WTC11 (cell line): ENCODE measurements around the gene ARHGEF39.

Experiments
- ESRRA ChIP-seq: sonication (generic); formaldehyde crosslinking; IDR thresholded peaks from 2 replicates; pipeline ENCODE4 v1.8.1; 2022; ENCODE audit warnings: mild to moderate bottlenecking, missing genetic modification reagents, borderline replicate concordance
- TF ChIP-seq, protein P1 (sequence below): fragments of 200-600 bp; IDR thresholded peaks from 2 replicates; pipeline ENCODE4 v1.8.0; 2022; ENCODE audit warnings: antibody characterized with exemption
- TF ChIP-seq, protein P2 (sequence below): sonication (generic); formaldehyde crosslinking; IDR thresholded peaks from 2 replicates; pipeline ENCODE4 v1.8.0; 2022; ENCODE audit warnings: mild to moderate bottlenecking, missing genetic modification reagents

DNA sequence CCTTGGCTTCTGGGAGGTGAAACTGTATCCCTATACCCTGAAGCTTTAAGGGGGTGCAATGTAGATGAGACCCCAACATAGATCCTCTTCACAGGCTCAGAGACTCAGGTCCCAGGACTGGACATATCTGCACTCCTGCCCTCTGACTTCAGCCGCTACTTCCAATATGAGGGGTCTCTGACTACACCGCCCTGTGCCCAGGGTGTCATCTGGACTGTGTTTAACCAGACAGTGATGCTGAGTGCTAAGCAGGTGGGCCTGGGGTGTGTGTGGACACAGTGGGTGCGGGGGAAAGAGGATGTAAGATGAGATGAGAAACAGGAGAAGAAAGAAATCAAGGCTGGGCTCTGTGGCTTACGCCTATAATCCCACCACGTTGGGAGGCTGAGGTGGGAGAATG, 14.1 kb upstream of the ARHGEF39 start:
- no peak for TF ChIP-seq ESRRA
- TF ChIP-seq, protein P1, sequence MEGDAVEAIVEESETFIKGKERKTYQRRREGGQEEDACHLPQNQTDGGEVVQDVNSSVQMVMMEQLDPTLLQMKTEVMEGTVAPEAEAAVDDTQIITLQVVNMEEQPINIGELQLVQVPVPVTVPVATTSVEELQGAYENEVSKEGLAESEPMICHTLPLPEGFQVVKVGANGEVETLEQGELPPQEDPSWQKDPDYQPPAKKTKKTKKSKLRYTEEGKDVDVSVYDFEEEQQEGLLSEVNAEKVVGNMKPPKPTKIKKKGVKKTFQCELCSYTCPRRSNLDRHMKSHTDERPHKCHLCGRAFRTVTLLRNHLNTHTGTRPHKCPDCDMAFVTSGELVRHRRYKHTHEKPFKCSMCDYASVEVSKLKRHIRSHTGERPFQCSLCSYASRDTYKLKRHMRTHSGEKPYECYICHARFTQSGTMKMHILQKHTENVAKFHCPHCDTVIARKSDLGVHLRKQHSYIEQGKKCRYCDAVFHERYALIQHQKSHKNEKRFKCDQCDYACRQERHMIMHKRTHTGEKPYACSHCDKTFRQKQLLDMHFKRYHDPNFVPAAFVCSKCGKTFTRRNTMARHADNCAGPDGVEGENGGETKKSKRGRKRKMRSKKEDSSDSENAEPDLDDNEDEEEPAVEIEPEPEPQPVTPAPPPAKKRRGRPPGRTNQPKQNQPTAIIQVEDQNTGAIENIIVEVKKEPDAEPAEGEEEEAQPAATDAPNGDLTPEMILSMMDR: no peak
- TF ChIP-seq, protein P2, sequence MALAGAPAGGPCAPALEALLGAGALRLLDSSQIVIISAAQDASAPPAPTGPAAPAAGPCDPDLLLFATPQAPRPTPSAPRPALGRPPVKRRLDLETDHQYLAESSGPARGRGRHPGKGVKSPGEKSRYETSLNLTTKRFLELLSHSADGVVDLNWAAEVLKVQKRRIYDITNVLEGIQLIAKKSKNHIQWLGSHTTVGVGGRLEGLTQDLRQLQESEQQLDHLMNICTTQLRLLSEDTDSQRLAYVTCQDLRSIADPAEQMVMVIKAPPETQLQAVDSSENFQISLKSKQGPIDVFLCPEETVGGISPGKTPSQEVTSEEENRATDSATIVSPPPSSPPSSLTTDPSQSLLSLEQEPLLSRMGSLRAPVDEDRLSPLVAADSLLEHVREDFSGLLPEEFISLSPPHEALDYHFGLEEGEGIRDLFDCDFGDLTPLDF (CRISPR knock-in tag): no peak
